ENCODE measurements around the gene PTPRG. TPM values are rescaled to one million over a fixed set of nuclear protein-coding genes. Genes with fewer than 3 reads are reported as not detected.
A peak's percentile ranks its signal among the peaks of the same experiment; 100 is the strongest.

Gene PTPRG
- total RNA-seq = 100 to 1,000 TPM in 1 of 2 donors, 10 to 100 TPM in 1; 76.5 to 108 TPM
- 49.7 TPM for polyA plus RNA-seq (2013, experiment 1 of 2)
- polyA plus RNA-seq (2013, experiment 2 of 2) = 51.9 TPM
- long read RNA-seq, experiment 1, partial matches to known transcripts = 6 of 18 reads
- long read RNA-seq, experiment 1, other reads (novel, unspliced or antisense) = 11 of 18 reads
- long read RNA-seq, experiment 2, partial matches to known transcripts = 37 of 69 reads
- long read RNA-seq, experiment 2, other reads (novel, unspliced or antisense) = 32 of 69 reads
- long read RNA-seq, experiment 3, transcript PTPRG-205 (2 exons, 2,694 nt) = major isoform, 9 of 33 reads
- long read RNA-seq, experiment 3, partial matches to known transcripts = 11 of 33 reads
- long read RNA-seq, experiment 3, other reads (novel, unspliced or antisense) = 13 of 33 reads
- long read RNA-seq, experiment 4, partial matches to known transcripts = 1 of 4 reads
- long read RNA-seq, experiment 4, other reads (novel, unspliced or antisense) = 3 of 4 reads

GRCh38 chr3:61561374-61562041 lies at the start of gene PTPRG:
PTPRG (plus strand) TSS chr3:61561571; CDS start chr3:61562288, 717 bp downstream.
- Histone ChIP-seq H3K27ac (ENCODE audit: low read depth, low read length) (peak within 1 kb of the TSS; percentile 99), H3K9ac (ENCODE audit: extremely low read depth, low read length, poor library complexity, severe bottlenecking) (peak within 1 kb of the TSS; percentile 97), H3K4me1 (ENCODE audit: control insufficient read depth, insufficient read depth, low read length) (peaks cover 2% of the 10 kb centered on the region), H3K9me3 (ENCODE audit: control insufficient read depth, low read length) (peaks cover 11% of the 10 kb centered on the region), H3K27me3 (ENCODE audit: control insufficient read depth, insufficient read depth, low read length, poor library complexity, severe bottlenecking) (no peaks in the 10 kb centered on the region), H3K4me3 (ENCODE audit: low read length) (peak within 1 kb of the TSS; percentile 96), H3K36me3 (ENCODE audit: control insufficient read depth, insufficient read depth, low read length) (no peaks in the 10 kb centered on the region)
- peak within 1 kb of the TSS; percentile 98 for H3K27ac Mint-ChIP-seq
- 0 to 1% methylated on average over 28 to 74 of the region's 74 CpGs for WGBS, 2 experiments (ENCODE audit: insufficient coverage in 1 of 2, insufficient read length in 1 of 2)
- peaks cover 2% of the 10 kb centered on the region for H3K27me3 Mint-ChIP-seq (ENCODE audit: insufficient read depth)
- no peak for TF ChIP-seq CTCF (conservative IDR thresholded peaks at IDR 0.05)
- H3K9me3 Mint-ChIP-seq = peaks cover 8% of the 10 kb centered on the region
- peak; percentile 93 for DNase-seq
- peaks cover 38% of the 10 kb centered on the region for H3K4me1 Mint-ChIP-seq
- H3K36me3 Mint-ChIP-seq (ENCODE audit: low read depth) = no peaks in the 10 kb centered on the region
- H3K4me3 Mint-ChIP-seq = peak within 1 kb of the TSS; percentile 96

GRCh38 chr3:61518590-61518989 lies 42.8 kb upstream of the PTPRG start:
- TF ChIP-seq CTCF (conservative IDR thresholded peaks at IDR 0.05) = no peak
- WGBS, 2 experiments (ENCODE audit: insufficient coverage in 1 of 2, insufficient read length in 1 of 2) = 80 to 90% methylated on average over 1 of the region's 1 CpG
- Histone ChIP-seq H3K4me1 (ENCODE audit: control insufficient read depth, insufficient read depth, low read length) (no peaks in the 10 kb centered on the region), H3K9ac (ENCODE audit: extremely low read depth, low read length, poor library complexity, severe bottlenecking) (no peak overlapping the region), H3K27ac (ENCODE audit: low read depth, low read length) (no peak overlapping the region), H3K9me3 (ENCODE audit: control insufficient read depth, low read length) (peaks cover 6% of the 10 kb centered on the region), H3K27me3 (ENCODE audit: control insufficient read depth, insufficient read depth, low read length, poor library complexity, severe bottlenecking) (no peaks in the 10 kb centered on the region), H3K36me3 (ENCODE audit: control insufficient read depth, insufficient read depth, low read length) (no peaks in the 10 kb centered on the region), H3K4me3 (ENCODE audit: low read length) (no peak overlapping the region)
- no peak overlapping the region for H3K4me3 Mint-ChIP-seq
- H3K9me3 Mint-ChIP-seq = peaks cover 8% of the 10 kb centered on the region
- no peak overlapping the region for H3K27ac Mint-ChIP-seq
- no peaks in the 10 kb centered on the region for H3K36me3 Mint-ChIP-seq (ENCODE audit: low read depth)
- DNase-seq = no peak
- no peaks in the 10 kb centered on the region for H3K27me3 Mint-ChIP-seq (ENCODE audit: insufficient read depth)
- H3K4me1 Mint-ChIP-seq = peaks cover 12% of the 10 kb centered on the region

- H3K9ac ChIP-seq (ENCODE audit: extremely low read depth, low read length, poor library complexity, severe bottlenecking) = no peak overlapping the region
- no peak for DNase-seq
- peaks cover 13% of the 10 kb centered on the region for H3K4me1 Mint-ChIP-seq
These were observed 40.3 kb upstream of the PTPRG start for GRCh38 chr3:61520966-61521628.

More at GRCh38 chr3:61520966-61521628, 40.3 kb upstream of the PTPRG start:
- TF ChIP-seq CTCF (conservative IDR thresholded peaks at IDR 0.05) = no peak
- Histone ChIP-seq H3K36me3 (ENCODE audit: control insufficient read depth, insufficient read depth, low read length) (no peaks in the 10 kb centered on the region), H3K27me3 (ENCODE audit: control insufficient read depth, insufficient read depth, low read length, poor library complexity, severe bottlenecking) (no peaks in the 10 kb centered on the region), H3K4me3 (ENCODE audit: low read length) (no peak overlapping the region), H3K9me3 (ENCODE audit: control insufficient read depth, low read length) (peaks cover 6% of the 10 kb centered on the region), H3K27ac (ENCODE audit: low read depth, low read length) (no peak overlapping the region), H3K4me1 (ENCODE audit: control insufficient read depth, insufficient read depth, low read length) (no peaks in the 10 kb centered on the region)
- peaks cover 8% of the 10 kb centered on the region for H3K9me3 Mint-ChIP-seq
- WGBS, 2 experiments (ENCODE audit: insufficient coverage in 1 of 2, insufficient read length in 1 of 2) = 92% methylated on average over 2 of the region's 2 CpGs; no CpG with 5 or more reads in 1 of the 2 experiments
- H3K27me3 Mint-ChIP-seq (ENCODE audit: insufficient read depth) = no peaks in the 10 kb centered on the region
- no peaks in the 10 kb centered on the region for H3K36me3 Mint-ChIP-seq (ENCODE audit: low read depth)
- no peak overlapping the region for H3K4me3 Mint-ChIP-seq
- no peak overlapping the region for H3K27ac Mint-ChIP-seq
